Cortex of kidney (tissue), 1 donor: ENCODE results near the gene PVR.
"Not testable (repeated sequence)": the region's sequence is repeated elsewhere in the genome, so short reads cannot be mapped to it uniquely, and the experiment has no call there.

Source experiments
- DNase-seq: peaks from one replicate; lab custom pipeline; 2025; lab: John Stamatoyannopoulos, UW

Gene PVR

DNA sequence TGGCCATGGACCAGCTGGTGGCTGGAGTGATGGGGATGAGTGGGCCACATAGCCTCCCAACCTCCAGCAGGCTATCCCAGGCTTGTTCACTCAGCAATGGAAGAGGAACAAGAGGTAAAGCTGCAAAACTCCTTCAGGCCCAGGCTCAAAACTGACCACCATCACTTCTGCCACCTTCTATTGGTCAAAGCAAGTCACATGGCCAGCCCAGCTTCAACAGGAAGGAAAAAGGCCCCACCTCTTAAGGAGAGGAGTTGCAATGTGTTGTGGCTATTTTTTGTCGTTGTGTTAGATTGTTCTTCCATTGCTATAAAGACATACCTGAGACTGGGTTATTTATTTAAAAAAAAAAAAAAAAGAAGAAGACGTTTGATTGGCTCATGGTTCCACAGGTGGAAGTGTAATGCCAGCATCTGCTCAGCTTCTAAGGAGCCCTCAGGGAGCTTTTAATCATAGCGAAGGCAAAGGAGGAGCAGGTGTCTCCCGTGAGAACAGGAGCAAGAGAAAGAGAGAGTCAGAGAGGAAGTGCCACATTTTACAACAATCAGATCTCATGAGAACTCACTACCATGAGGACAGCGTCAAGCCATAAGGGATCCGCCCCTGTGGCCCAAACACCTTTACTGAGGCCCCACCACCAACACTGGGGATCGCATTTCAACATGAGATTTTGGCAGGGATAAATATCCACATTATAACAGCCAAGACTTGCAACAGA, 24.9 kb upstream of the PVR start:
- DNase-seq: no peak

DNA sequence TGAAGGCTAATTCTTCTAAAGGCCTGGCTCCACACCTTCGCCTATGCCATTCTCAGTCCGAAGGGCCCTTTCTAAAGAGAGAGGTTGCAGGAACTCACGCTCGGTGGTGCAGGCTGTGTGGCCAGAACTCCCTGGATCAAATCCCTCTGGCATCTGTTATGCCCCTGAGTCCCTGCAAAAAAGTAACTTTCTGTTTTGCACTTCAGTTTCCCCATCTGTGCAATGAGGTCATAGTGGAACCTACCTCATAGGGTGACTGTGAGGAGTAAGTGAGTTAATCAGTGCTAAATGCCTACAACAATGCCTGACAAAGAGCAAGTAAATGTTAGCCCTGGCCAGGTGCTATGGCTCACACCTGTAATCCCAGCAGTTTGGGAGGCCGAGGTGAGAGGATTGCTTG, 23.0 kb upstream of the PVR start:
- no peak for DNase-seq

DNA sequence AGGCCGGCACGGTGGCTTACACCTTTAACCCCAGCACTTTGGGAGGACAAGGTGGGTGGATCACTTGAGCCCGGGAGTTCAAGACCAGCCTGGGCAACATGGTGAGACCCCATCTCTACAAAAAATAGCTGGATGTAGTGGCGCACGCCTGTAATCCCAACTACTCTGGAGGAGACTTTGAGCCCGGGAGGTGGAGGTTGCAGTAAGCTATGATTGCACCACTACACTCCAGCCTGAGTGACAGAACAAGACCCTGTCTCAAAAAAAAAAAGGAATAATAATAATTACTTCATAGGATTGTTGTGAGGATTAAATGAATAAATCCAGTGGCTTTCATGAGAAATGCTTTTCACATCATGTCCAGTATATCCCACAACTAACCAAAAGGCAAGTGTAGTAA, 22.3 kb upstream of the PVR start:
- DNase-seq: no peak

DNA sequence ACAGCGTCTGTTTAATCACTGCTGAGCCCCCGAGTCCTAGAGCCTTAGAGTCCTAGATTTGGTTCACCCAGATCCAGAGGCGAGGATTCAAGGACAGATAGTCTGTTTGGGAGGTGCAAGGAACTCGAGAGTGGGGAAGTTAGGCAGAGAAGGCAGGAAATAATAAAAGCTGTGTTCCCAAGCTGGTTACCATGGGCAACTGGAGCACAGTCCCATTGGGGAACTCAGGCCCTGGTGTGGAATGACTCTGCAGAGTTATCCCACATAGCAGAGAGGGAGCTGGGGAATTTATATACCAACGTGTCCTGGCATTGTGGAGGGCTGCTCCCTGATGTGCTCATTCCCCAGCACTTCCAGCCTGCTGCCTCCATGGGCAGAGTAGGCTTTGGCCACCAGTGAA, 20.6 kb upstream of the PVR start:
- no peak for DNase-seq

DNA sequence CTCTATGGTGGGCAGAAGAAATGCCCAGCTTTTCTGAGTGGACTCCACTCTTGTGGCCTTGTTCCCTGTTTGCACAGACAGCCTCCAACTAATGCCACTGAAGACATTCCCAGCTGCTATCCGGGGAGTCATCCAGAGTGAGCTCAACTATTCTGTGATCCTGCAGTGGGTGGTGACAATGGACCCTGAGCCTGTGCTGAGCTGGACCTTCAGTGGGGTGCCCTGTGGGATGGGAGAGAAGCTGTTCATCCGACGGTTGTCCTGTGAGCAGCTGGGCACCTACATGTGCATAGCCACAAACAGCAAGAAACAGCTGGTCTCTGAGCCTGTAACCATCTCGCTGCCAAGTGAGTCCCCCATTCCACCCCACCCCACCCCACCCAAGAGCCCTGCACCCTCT, 20.1 kb upstream of the PVR start:
- DNase-seq: no peak

DNA sequence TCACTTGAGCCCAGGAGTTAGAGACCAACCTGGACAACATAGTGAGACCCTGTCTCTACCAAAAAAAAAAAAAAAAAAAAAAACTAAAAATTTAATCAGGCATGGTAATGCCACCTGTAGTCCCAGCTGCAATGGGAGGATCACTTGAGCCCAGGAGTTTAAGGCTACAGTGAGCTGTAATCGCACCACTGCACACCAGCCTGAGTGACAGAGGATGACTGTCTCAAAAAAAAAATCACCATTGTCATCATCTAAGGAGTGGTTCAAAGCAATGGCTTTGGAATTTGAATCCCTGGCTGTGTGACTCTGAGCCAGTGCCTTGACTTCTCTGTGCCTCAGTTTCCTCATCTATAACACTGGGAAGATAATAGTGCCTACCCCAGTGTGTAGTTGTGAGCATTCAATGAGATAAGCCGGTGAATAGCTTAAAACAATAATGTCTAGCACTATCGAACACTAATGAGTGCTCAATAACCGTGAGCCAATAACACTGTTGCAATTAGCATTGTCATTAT, 18.8 kb upstream of the PVR start:
- DNase-seq: no peak

DNA sequence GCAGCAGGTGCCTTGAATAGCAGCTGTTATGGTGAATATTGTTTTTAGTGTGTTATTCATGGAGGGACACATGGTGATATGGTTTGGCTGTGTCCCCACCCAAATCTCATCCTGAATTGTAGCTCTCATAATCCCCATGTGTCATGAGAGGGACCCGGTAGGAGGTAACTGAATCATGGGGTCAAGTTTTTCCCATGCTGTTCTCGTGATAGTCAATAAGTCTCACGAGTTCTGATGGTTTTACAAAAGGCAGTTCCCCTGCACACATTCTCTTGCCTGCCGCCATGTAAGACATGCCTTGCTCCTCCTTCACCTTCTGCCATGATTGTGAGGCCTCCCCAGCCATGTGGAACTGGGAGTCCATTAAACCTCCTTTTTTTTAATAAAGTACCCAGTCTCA, 18.1 kb upstream of the PVR start:
- not testable (repeated sequence) for DNase-seq

DNA sequence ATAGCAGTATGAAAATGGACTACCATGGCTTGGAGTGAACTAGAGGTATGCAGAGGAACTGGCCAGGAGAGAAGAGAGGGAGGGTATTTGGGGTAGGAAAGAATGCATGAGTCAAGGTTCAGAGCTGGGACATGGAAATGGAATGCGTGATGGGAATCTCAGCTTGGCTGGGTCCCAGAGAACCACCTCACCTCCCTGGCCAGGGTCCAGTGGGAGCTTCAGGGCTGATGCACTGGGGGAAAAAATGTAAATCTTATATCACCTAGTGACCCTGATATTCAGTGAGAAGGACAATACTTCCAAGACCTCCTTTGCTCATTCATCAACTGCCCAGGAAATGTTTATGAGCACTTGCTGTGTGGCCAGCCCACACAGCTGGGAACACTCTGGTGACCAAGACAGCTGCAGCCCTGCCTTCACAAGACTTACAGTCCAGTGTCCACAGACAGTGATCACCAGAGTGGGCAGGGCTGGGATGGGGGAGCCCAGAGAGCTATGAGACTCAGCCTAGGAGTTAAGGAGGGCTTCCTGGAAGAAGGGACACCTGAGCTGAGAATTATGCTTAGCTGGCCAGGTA, 17.6 kb upstream of the PVR start:
- no peak for DNase-seq

DNA sequence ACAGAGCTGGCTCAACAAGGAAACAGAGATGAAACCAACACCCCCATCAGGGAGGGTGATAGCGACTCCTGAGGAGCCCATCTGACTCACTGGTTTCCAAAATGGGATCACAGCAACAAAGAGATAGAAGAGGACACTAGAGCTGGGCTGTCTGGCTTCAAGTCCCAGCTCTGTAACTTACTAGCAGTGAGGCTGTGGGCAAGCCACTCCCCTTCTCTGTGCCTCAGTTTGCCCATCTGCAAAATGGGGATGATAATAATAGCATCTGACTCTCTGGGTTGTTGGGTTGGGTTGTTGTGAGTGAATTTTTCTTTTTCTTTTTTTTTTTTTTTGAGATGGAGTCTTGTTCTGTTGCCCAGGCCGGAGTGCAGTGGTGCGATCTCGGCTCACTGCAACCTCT, 16.1 kb upstream of the PVR start:
- no peak for DNase-seq

DNA sequence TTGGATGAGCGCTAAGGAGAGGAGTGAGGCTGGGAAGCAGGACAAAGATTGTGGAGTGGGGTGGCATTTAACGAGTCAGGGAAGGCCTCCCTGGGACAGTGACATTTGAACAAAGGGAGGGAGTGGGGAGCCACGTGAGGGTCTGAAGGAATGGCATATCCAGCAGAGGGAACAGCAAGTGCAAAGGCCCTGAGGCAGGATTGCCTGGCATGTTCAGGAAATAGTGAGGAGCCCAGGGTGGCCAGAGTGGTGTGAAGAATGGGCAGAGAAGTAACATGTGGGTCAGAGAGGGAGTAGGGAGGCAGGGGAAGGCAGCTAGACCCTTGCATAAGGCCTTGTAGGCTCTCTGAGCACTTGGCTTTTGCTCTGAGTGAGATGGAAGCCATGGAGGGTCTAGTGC, 14.9 kb upstream of the PVR start:
- DNase-seq: no peak

DNA sequence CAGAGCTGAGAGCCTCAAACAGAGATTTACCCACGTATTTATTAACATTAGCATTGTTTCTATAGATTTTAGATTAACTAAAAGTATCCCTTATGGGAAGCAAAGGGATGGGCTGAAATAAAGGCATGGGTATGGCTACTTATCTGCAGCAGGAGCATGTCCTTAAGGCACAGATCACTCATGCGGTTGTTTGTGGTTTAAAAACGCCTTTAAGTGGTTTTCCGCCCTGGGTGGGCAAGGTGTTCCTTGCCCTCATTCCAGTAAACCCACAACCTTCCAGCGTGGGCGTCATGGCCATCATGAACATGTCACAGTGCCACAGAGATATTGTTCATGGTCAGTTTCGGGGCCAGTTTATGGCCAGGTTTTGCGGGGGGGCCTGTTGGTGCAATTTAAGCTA, 12.1 kb upstream of the PVR start:
- not testable (repeated sequence) for DNase-seq

DNA sequence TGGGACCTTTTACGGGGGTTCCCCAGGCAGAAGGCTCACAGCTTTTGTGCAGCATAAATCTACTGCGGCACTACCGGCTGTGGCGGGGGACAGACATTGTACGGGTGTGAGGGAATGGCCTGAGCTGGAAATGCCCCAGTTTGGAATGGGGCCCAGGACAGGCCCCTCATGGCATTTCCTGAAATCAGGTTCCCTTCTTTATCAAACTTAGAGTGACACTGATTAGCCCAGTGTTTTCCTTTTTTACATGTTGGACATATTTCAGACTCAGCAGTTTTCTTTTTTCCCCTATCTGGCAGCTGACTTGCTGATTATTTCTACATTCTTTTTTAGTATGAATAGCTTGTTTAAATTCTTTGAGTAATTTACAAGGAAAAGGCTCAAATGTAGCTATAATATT, 9.7 kb upstream of the PVR start:
- DNase-seq: not testable (repeated sequence)

DNA sequence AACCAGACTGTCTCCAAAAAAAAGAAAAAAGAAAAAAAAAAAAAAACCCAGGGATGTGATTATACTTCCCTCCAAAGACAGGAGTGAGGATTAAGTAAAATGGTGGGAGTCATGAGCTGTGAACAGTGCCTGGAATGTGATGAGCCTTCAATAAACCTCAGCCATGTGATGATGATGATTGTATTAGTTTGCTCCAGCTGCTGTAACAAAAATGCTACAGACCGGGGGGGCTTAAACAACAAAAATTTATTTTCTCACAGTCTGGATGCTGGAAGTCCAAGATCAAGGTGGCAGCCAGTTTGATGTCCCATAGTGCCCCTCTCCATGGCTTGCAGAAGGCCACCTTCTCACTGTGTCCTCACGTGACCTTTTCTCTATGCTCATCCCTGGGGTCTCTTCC, 8.9 kb upstream of the PVR start:
- no peak for DNase-seq

DNA sequence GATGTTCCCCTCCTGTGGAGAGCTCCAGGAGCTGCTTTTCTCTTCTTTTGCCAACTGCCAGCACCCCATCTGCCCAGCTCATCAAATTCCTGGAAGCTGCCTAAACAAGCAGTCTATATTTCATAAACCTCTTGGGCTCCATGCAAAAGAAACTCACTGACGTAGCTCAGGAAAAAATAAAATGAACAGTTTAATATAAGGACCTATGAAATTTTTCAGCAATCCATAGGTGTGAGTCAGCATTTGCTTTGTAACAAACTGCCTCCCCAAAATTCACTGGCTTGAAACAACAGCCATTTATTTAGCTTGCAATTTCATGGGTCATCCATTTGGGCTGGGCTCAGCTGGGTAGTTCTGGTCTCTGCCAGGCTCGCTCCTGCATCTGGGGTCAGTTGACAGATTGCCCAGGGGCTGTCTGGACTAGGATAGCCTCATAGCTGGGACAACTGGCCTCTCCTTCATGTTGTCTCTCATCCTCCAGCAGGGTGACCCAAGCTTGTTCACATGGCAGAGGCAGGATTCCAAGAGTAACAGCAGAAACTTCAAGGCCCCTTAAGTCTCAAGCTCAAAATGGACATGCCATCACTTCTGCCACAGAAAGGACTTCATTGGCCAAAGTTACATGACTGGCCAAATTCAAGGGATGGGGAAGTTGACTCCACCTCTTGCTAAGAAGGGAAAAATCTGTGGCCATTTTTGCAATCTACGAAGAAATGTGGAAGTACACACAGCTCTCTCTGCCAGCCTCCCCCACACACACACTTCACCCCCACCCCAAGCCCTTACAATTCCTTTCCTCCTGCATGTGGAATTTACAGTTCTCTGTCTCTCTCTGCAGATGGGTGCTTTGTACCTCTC, 7.9 kb upstream of the PVR start:
- DNase-seq: no peak

DNA sequence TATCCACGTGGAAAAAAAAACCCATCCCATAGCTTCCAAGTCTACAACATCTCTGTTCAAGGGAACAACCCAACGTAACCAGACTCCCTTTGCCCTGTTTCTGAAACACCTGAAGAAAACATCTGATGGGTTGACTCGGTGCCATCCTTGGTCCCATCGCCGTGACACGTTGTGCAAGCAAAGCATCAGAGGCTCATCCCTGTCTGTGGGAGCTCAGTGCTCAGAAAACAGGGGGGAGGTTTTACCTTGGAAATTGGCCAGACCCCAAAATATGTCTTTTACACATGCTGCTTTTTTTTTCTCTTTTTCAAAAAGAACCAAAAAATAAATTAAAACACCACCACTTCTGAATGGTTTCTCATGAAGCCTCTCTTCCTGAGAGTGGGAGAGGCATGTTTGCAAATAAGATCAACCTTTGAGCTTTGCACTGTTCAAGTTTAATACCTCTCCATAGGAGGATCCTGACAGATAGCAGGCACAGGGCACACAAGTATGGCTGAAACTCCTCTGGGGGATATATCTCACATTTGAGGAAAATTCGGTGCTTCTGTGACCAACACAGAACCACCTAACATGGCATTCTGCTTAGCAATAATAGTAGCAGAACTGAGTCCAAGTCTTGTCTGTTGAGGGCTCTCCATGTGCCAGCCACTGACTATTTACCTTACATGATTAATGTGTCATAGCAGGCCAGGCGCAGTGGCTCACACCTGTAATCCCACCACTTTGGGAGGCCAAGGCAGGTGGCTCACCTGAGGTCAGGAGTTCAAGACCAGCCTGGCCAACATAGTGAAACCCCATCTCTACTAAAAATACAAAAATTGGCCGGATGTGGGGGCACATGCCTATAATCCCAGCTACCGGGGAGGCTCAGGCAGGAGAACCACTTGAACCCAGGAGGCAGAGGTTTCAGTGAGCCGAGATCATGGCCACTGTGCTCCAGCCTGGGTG, 7.0 kb upstream of the PVR start:
- no peak for DNase-seq

DNA sequence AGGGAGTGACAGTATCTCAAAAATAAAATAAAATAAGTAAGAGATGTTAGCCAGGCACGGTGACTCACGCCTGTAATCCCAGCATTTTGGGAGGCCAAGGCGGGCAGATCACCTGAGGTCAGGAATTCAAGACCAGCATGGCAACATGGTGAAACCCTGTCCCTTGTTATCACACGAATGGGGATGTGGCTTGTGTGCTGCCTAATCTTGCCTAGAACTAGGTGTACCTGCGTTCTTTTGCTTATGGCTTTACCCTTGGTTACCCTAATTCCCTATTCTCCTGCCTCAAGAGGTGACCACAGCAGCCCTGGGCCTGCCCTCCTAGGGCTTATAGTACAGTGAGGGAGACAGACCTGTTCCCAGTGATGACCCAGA, 6.3 kb upstream of the PVR start:
- DNase-seq: no peak

DNA sequence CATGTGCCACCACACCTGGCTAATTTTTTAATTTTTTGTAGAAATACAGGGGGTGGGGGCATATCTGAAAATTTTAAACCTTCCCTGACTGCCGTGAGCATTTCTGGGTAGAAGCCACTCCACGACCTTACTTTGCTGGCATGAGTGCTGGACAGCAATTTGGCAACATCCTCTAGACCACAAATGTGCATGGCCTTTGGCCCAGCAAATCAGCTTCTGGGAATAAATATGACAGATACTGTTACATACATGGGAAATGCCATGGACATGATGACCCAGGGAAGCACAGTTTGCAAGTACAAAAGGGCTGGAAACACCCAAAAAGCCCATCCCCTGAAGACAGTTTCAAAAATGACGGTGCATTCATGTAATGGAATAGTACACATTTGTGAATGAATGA, 3.2 kb upstream of the PVR start:
- DNase-seq: no peak

DNA sequence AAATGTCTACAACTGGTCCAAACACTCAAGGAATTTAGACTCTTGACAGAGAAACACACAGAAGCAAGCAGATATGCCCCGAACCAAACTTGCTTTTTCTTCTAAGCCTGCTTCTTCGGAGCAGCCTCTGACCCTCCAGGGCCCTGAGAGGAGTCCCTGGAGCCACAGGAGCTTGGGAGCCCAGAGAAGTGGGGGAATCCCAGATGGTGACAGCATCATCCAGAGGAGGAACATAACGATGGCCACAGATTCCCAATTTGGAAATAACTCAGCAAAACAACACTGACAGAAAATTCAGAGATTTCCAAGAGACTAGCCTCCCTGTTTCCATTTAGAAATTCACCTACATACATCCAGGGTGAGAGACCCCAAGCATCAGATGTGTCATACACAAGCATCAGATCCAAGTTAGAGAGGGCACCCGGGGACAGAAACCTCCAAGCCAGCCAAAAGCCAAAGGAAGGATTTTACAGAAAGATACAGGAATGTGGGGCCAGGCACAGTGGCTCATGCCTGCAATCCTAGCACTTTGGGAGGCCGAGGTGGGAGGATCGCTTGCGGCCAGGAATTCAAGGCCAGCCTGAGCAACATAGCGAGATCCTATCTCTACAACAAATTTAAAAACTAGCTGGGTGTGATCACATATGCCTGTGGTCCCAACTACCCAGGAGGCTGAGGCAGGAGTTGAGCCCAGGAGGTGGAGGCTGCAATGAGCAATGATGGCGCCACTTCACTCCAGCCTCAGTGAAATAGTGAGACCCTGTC, 2.0 kb upstream of the PVR start:
- no peak for DNase-seq

DNA sequence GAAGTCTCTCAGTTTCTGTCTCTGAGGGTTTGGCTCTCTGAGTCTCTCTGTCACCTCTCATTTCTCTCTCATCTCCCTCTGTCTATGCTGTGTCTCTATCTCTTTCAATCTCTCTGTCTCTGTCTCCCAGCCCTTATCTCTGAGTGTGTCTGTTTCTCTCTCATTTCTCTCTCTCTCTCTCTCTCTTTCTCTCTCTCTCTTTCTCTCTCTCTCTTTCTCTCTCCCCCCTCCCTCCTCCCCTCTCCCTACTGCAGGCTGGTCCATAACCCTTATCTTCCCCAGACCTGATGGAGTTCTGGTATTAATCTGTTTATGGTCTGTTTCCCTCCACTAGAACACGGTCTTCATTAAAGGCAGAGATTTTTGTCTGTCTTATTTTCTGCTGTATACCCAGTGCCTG, 1.3 kb upstream of the PVR start:
- DNase-seq: no peak

DNA sequence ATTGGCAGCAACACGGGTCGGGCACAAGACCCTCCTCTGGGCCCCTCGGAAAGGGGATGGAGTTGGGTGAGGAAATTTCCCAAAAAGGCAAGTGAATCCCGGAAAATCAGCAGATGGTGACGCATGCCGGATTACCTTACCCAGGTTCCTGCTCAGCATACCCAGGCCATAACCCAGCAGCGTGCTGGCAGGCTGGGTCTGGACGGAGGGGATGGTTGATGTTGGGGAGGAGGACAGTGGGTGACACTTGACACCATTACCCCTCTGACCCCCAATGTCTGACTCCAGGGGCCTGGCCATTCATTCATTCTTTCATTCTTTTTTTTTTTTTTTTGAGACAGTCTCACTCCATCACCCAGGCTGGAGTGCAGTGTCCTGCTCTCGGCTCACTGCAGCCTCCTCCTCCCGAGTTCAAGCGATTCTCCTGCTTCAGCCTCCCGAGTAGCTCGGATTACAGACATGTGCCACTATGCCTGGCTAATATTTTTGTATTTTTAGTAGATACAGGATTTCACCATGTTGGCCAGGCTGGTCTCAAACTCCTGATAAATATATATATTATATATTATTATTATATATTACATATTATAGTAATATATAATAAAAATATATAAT, 799 bp downstream of the PVR start:
- no peak for DNase-seq
